ENCODE measurements around the gene LRRN1. TPM values are rescaled to one million over a fixed set of nuclear protein-coding genes. Genes with fewer than 3 reads are reported as not detected.

Gene LRRN1
- 1.4 and 4.5 TPM in 2 replicates for total RNA-seq

GRCh38 chr3:3799173-3800079 lies at the start of gene LRRN1:
Gene LRRN1 (plus strand): TSS chr3:3799431. CDS start chr3:3844642, 45,211 bp downstream.

